HepG2 (cell line): Measurements from ENCODE around the gene TCEAL8. TPM values are rescaled to one million over a fixed set of nuclear protein-coding genes. Genes with fewer than 3 reads are reported as not detected.

Experiments used
- ATAC-seq: fragments of 200-7000 bp; cut with Tn5 transposase; 3 replicates; pipeline ENCODE4 v1.9.1; 2020; ENCODE audit warnings: mild to moderate bottlenecking, moderate library complexity
- BruUV-seq: library from RNA; stranded (reverse); fragments of 400-500 nt; replicated peaks from 2 replicates; lab custom pipeline; 2021; lab: Mats Ljungman, UMichigan
- CTCF ChIA-PET: fragments of 300-600 bp; formaldehyde crosslinking; extraction: SDS; loops from one replicate; lab custom pipeline; 2021; ENCODE audit warnings: low total read pairs, inconsistent platforms, low intra/inter-chr PET ratio; lab: Yijun Ruan, JAX
- POLR2A ChIA-PET: fragments of 350-600 bp; sonication (Branson Sonifier 250); formaldehyde crosslinking; loops from one replicate; lab custom pipeline; 2020; ENCODE audit warnings: antibody characterized with exemption, inconsistent platforms; lab: Yijun Ruan, JAX
- DNase-seq: peaks from one replicate; pipeline ENCODE4 v3.0.0-alpha.2; 2015; ENCODE audit warnings: low spot score
- FAIRE-seq: peaks from 3 replicates; lab custom pipeline; 2011; peaks lifted over from hg19 to GRCh38; lab: Jason Lieb, UNC
- H2AFZ ChIP-seq: one replicate; pipeline ENCODE4 v1.6.1; 2011; ENCODE audit warnings: low read length, inconsistent platforms
- H3K27ac ChIP-seq: fragments of 300-600 bp; 3 replicates; pipeline ENCODE4 v1.8.0; 2011; ENCODE audit warnings: mixed run types, mild to moderate bottlenecking, mixed read lengths, low read length, inconsistent platforms; ENCODE audit not compliant: insufficient read depth; ENCODE audit errors: extremely low read length
- H3K27me3 ChIP-seq, 2 experiments: fragments of 200-600 bp in 1 of 2; 2 replicates in 1 of 2; 3 replicates in 1 of 2; pipeline versions ENCODE4 v1.6.0 to v1.8.0; 2011; ENCODE audit warnings: low read length in 2 of 2, mild to moderate bottlenecking in 2 of 2, moderate library complexity in 2 of 2, inconsistent platforms in 1 of 2; ENCODE audit not compliant: insufficient read depth in 2 of 2, control insufficient read depth in 1 of 2
- H3K36me3 ChIP-seq, 2 experiments: fragments of 200-600 bp in 1 of 2; replicated peaks in 1 of 2; 2 replicates in 1 of 2; 3 replicates in 1 of 2; pipeline versions ENCODE4 v1.5.1 to v1.8.0; 2011; ENCODE audit warnings: low read length in 2 of 2, inconsistent platforms in 1 of 2; ENCODE audit not compliant: insufficient read depth in 2 of 2, control insufficient read depth in 1 of 2
- H3K4me1 ChIP-seq: 2 replicates; pipeline ENCODE4 v1.5.1; 2012; ENCODE audit warnings: low read length, inconsistent platforms; ENCODE audit not compliant: insufficient read depth
- H3K4me2 ChIP-seq: 2 replicates; pipeline ENCODE4 v1.6.0; 2011; ENCODE audit warnings: low read depth, low read length, inconsistent platforms
- H3K4me3 ChIP-seq, 3 experiments: fragments of 200-600 bp in 1 of 3; sonication (generic), shearing (Covaris generic) in 1 of 3; replicated peaks in 1 of 3; 2 replicates each; pipeline ENCODE4 v1.5.1; 2011 to 2016; ENCODE audit warnings: low read length in 3 of 3, inconsistent platforms in 2 of 3, low read depth in 2 of 3, mild to moderate bottlenecking in 2 of 3, control low read depth in 1 of 3, mixed read lengths in 1 of 3; ENCODE audit not compliant: insufficient read depth in 1 of 3
- H3K79me2 ChIP-seq: one replicate; pipeline ENCODE4 v1.6.1; 2011; ENCODE audit warnings: low read length, inconsistent platforms; ENCODE audit not compliant: insufficient read depth
- H3K9ac ChIP-seq: 2 replicates; pipeline ENCODE4 v1.6.0; 2011; ENCODE audit warnings: mild to moderate bottlenecking, low read depth, low read length, inconsistent platforms; ENCODE audit not compliant: insufficient read depth
- H3K9me3 ChIP-seq: 2 replicates; pipeline ENCODE4 v1.5.1; 2012; ENCODE audit warnings: mild to moderate bottlenecking, low read length
- H4K20me1 ChIP-seq: 2 replicates; pipeline ENCODE4 v1.6.0; 2011; ENCODE audit warnings: inconsistent platforms, mild to moderate bottlenecking, low read length, moderate library complexity; ENCODE audit not compliant: insufficient read depth
- CBX5 ChIP-seq: sonication (generic); formaldehyde crosslinking; IDR thresholded peaks from 2 replicates; pipeline ENCODE4 v1.4.0; 2020; ENCODE audit warnings: missing genetic modification reagents, borderline replicate concordance
- FOXO1 ChIP-seq: sonication (generic); formaldehyde crosslinking; IDR thresholded peaks from 2 replicates; pipeline ENCODE4 v1.4.0; 2020; ENCODE audit warnings: missing genetic modification reagents
- HHEX ChIP-seq: IDR thresholded peaks from 2 replicates; pipeline ENCODE4 v1.6.1; 2016; ENCODE audit warnings: control low read depth
- PAF1 ChIP-seq: IDR thresholded peaks from 2 replicates; pipeline ENCODE4 v1.6.1; 2016; ENCODE audit warnings: missing genetic modification reagents, missing compliant biosample characterization
- SOX13 ChIP-seq, 3 experiments: fragments of 450-650 bp in 1 of 3; sonication (generic) in 1 of 3; formaldehyde crosslinking in 1 of 3; IDR thresholded peaks in 2 of 3; conservative IDR thresholded peaks in 1 of 3; 2 replicates each; pipeline versions ENCODE4 v1.5.0 to v1.6.1; 2016 to 2020; ENCODE audit warnings: antibody characterized with exemption in 1 of 3, mild to moderate bottlenecking in 1 of 3, missing compliant biosample characterization in 1 of 3, missing genetic modification reagents in 1 of 3, moderate library complexity in 1 of 3
- TBP ChIP-seq: sonication (generic); formaldehyde crosslinking; IDR thresholded peaks from 2 replicates; pipeline ENCODE4 v1.5.0; 2020; ENCODE audit warnings: missing genetic modification reagents
- TBX2 ChIP-seq: sonication (generic); formaldehyde crosslinking; IDR thresholded peaks from 2 replicates; pipeline ENCODE4 v1.5.0; 2020; ENCODE audit warnings: missing genetic modification reagents, mild to moderate bottlenecking, borderline replicate concordance
- WGBS: methylation state at CpG from one replicate; pipeline ENCODE4 v1.1.6; 2017; ENCODE audit warnings: low lambda C conversion rate; 5-methylcytosine and 5-hydroxymethylcytosine counted together
- in situ Hi-C: cut with HindIII; loops from 2 replicates; pipeline ENCODE4 v1.10.0; 2017; ENCODE audit warnings: low pct_unique_long_range_greater_than_20kb; ENCODE audit not compliant: extremely low pct_ligation_motif_present
- intact Hi-C: fragments of 100-400 bp; cut with micrococcal nuclease; formaldehyde crosslinking; loops from one replicate; pipeline ENCODE4 v1.10.0; 2022; ENCODE audit not compliant: unreplicated experiment
- polyA plus RNA-seq, 8 experiments: library from polyadenylated mRNA; depleted of rRNA in 3 of 8; stranded (reverse) in 7 of 8; unstranded in 1 of 8; fragments of >200 nt; fragmentation: Illumina TruSeq in 4 of 8; extraction: Trizol in 4 of 8; gene quantifications; 2 replicates each; pipeline versions ENCODE4 v1.2.1 to v1.2.3, GENCODE V29; 2011 to 2016; ENCODE audit warnings: low read depth in 4 of 8, missing spikeins in 1 of 8, mixed read lengths in 1 of 8; ENCODE audit not compliant: insufficient read depth in 1 of 8
- total RNA-seq, 5 experiments: library from RNA; depleted of rRNA; stranded (reverse); fragments of >200 nt; fragmentation: Illumina TruSeq; extraction: Trizol; gene quantifications; 2 replicates each; pipeline ENCODE4 v1.2.3, GENCODE V29; 2016; ENCODE audit warnings: low read depth in 1 of 5
- TF ChIP-seq, protein P1 (sequence below): sonication (generic); formaldehyde crosslinking; IDR thresholded peaks from 2 replicates; pipeline ENCODE4 v1.8.0; 2022; ENCODE audit warnings: mild to moderate bottlenecking, missing genetic modification reagents
- TF ChIP-seq, protein P2 (sequence below): sonication (generic); formaldehyde crosslinking; IDR thresholded peaks from 2 replicates; pipeline ENCODE4 v1.8.1; 2023; ENCODE audit warnings: missing genetic modification reagents, mild to moderate bottlenecking, borderline replicate concordance
- TF ChIP-seq, protein P3 (sequence below): sonication (generic); formaldehyde crosslinking; IDR thresholded peaks from 2 replicates; pipeline ENCODE4 v1.5.1; 2020; ENCODE audit warnings: mild to moderate bottlenecking, missing genetic modification reagents

TCEAL8 gene
- total and polyA plus RNA-seq, 2 of the 13 experiments (the other 11 are each of a cell fraction or from before 2014, with no cell fraction given): 20.0 to 40.8 TPM

DNA sequence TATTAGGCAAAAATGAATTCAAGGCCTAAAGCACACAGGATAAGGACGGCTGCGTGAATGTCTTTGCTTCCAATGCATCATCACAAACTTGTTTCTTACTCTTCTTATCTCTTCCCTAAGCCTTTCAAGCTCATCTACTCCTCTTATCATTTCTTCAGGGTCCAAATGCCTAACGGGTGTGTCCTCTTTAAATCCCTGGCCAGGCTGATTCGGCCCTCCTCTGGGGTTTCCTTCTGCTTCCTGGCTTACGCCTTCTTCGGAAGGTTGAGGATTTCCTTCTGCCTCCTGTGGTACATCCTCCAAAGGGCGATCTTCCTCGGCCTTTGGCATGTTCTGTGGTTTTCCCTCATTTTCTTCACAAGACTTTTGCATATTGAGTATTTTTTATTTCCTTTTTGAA, 1.3 kb downstream of the TCEAL8 start:
- BruUV-seq: no TSS peak
- peak overlapping the region; percentile 82 for H3K4me2 ChIP-seq
- in situ Hi-C loops (no loop called here), intact Hi-C loops (no loop called here)
- H3K9ac ChIP-seq: no peak overlapping the region
- H4K20me1 ChIP-seq: no peaks in the 10 kb centered on the region
- POLR2A ChIA-PET: no interaction called here
- TF ChIP-seq, protein P1, sequence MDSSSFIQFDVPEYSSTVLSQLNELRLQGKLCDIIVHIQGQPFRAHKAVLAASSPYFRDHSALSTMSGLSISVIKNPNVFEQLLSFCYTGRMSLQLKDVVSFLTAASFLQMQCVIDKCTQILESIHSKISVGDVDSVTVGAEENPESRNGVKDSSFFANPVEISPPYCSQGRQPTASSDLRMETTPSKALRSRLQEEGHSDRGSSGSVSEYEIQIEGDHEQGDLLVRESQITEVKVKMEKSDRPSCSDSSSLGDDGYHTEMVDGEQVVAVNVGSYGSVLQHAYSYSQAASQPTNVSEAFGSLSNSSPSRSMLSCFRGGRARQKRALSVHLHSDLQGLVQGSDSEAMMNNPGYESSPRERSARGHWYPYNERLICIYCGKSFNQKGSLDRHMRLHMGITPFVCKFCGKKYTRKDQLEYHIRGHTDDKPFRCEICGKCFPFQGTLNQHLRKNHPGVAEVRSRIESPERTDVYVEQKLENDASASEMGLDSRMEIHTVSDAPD (CRISPR knock-in tag): no peak
- TF ChIP-seq HHEX (CRISPR knock-in tag) (no peak), FOXO1 (CRISPR knock-in tag) (no peak), PAF1 (CRISPR knock-in tag) (no peak), TBP (CRISPR knock-in tag) (no peak)
- TF ChIP-seq, protein P2, sequence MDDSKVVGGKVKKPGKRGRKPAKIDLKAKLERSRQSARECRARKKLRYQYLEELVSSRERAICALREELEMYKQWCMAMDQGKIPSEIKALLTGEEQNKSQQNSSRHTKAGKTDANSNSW (CRISPR knock-in tag): no peak
- no peaks in the 10 kb centered on the region for H3K79me2 ChIP-seq
- H3K27me3 ChIP-seq: no peaks in the 10 kb centered on the region
- FAIRE-seq (no peak), ATAC-seq (no peak), DNase-seq (no peak)
- no peak overlapping the region for H2AFZ ChIP-seq
- H3K4me1 ChIP-seq: peaks cover 42% of the 10 kb centered on the region
- H3K27ac ChIP-seq: no peak overlapping the region
- H3K36me3 ChIP-seq: no peaks in the 10 kb centered on the region
- H3K4me3 ChIP-seq: peak overlapping the region in 1 of 3 experiments; percentile 75; a peak in 2 of 6 replicates
- CTCF ChIA-PET: no interaction called here
- H3K9me3 ChIP-seq: no peaks in the 10 kb centered on the region
- WGBS: 96% methylated on average over 8 of the region's 8 CpGs

DNA sequence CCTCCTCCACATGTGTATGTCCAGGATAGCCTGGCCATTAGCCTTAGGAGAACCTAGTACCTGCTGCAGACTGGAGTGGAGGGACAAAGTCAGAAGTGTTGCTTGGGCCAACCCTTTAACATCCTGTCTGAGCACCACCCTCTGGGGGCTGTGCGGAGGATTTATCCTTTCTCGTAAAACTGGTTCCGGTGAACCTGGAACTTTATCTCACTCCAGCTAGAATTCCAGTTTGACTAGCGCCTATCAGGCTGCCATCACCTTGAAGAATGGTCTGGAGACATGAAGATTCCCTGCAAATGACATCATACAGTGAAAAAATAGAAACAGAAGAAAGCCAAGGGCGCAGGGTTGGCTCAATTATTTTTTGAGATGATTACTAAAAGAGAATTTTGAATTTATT, 4.0 kb downstream of the TCEAL8 start:
- no peak overlapping the region for H3K4me2 ChIP-seq
- WGBS: 100% methylated on average over 3 of the region's 5 CpGs
- no peak for TF ChIP-seq TBX2 (CRISPR knock-in tag)
- no peak for TF ChIP-seq CBX5 (CRISPR knock-in tag)
- TF ChIP-seq SOX13 (IDR thresholded peaks at IDR 0.05): no peak
- TF ChIP-seq SOX13 (CRISPR knock-in tag; conservative IDR thresholded peaks at IDR 0.05 in 1 of 2, IDR thresholded peaks at IDR 0.05 in 1 of 2): no peak
- TF ChIP-seq, protein P3, sequence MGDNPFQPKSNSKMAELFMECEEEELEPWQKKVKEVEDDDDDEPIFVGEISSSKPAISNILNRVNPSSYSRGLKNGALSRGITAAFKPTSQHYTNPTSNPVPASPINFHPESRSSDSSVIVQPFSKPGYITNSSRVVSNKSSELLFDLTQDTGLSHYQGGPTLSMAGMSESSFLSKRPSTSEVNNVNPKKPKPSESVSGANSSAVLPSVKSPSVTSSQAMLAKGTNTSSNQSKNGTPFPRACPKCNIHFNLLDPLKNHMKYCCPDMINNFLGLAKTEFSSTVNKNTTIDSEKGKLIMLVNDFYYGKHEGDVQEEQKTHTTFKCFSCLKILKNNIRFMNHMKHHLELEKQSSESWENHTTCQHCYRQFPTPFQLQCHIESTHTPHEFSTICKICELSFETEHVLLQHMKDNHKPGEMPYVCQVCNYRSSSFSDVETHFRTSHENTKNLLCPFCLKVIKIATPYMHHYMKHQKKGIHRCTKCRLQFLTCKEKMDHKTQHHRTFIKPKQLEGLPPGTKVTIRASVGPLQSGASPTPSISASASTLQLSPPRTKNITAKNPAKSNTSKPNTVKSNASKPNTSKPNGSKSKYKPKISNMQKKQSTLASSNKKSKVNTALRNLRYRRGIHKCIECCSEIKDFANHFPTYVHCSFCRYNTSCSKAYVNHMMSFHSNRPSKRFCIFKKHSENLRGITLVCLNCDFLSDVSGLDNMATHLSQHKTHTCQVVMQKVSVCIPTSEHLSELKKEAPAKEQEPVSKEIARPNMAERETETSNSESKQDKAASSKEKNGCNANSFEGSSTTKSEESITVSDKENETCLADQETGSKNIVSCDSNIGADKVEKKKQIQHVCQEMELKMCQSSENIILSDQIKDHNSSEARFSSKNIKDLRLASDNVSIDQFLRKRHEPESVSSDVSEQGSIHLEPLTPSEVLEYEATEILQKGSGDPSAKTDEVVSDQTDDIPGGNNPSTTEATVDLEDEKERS: no peak

More for the DNA sequence above, 4.0 kb downstream of the TCEAL8 start:
- Histone ChIP-seq H3K4me1 (peaks cover 17% of the 10 kb centered on the region), H3K9me3 (no peaks in the 10 kb centered on the region), H3K9ac (no peak overlapping the region), H3K36me3 (no peaks in the 10 kb centered on the region), H3K27me3 (no peaks in the 10 kb centered on the region), H4K20me1 (no peaks in the 10 kb centered on the region), H3K27ac (no peak overlapping the region), H3K4me3 (no peak overlapping the region), H2AFZ (no peak overlapping the region), H3K79me2 (no peaks in the 10 kb centered on the region)
- FAIRE-seq (no peak), ATAC-seq (no peak), DNase-seq (no peak)
- ChIA-PET CTCF (no interaction called here), POLR2A (no interaction called here)
- in situ Hi-C loops: no loop called here
- no TSS peak for BruUV-seq
- intact Hi-C loops: no loop called here
